HG02642 (cell line): ENCODE results near the gene TGFBI.

Experiments
- ATAC-seq: cut with Tn5 transposase; IDR thresholded peaks from one replicate; pipeline ENCODE4 v1.9.1; 2021; ENCODE audit warnings: mild to moderate bottlenecking; ENCODE audit not compliant: unreplicated experiment, poor library complexity

The TGFBI gene

DNA sequence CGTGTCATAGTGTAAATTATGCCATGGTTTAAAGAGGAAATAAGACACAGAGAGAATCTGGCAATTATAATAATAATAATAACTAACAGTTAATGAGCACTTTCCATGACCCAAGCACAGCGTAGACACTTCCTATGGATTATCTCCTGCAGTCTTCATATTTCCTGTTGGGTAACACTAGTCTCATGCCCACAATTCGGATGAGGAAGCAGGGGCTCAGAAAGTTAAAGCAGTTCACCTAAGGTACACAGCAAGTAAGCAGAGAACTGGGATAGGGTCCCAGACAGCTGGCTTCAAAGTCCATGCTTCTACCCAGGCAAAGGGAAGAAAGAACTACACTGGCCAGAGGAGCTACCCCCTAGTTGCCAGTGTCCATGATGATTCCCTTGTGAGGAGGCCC, 27.9 kb upstream of the TGFBI start:
- ATAC-seq: no peak

DNA sequence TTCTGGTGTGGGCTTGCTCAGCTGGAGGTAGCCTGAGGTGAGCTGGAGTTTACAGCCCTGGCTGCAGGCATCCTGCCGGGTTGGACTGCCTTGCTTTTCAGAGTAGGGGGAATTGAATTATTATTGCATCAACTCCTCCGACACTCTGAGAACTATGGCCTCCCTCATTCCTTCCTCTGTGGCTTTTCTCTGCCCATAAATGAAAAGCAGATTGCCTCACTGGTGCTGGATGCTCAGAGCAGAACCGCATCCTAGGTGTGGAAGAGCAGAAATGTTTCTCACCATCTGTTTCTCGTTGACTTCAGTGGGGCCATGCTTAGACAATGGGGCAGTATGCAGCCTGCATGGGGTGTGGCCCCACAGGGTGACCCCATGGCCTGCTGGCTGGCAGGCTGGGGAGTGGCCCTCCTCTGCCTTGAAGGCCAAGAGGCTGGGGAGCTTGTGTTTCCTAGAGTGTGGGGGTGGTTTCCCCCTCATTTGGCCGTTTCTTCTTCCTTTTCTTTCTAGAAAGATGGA, 27.3 kb upstream of the TGFBI start:
- no peak for ATAC-seq

DNA sequence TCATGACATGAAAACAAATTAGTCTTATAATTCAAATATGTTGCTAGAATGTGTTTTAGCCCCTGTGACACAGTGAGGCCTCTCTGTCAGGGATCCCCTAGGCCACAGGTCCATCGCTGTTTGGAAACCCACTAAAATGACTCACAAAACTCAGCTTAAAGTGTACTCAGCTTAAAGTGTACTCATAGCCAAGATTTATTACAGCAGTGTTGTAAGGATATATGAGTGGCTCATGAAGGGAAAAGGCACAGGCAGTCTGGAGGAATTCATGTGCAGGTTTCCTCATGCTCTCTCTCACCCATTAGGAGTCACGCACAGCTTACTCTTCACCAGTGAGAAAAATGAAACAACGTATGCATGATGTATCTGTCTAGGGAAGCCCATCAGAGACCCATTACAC, 24.4 kb upstream of the TGFBI start:
- no peak for ATAC-seq

DNA sequence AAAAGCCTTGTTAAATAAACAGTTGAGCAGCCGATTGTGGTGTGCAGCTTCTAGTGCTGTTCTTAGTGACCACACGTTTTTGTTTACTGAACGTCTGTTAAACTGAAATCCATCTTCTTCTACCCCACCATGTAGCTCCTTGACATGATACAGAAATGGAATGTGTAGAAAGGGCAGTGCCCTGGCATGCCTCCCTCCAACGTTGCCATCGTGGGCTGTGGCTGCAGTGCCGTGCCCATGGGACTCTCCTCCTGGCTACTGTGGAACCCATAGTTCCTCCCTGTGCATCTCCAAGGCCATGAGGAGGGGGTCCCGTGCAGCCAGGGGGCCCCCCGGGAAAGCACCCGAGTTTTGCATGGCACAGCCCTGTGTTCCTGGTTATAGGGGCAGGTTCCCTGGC, 23.3 kb upstream of the TGFBI start:
- ATAC-seq: no peak

DNA sequence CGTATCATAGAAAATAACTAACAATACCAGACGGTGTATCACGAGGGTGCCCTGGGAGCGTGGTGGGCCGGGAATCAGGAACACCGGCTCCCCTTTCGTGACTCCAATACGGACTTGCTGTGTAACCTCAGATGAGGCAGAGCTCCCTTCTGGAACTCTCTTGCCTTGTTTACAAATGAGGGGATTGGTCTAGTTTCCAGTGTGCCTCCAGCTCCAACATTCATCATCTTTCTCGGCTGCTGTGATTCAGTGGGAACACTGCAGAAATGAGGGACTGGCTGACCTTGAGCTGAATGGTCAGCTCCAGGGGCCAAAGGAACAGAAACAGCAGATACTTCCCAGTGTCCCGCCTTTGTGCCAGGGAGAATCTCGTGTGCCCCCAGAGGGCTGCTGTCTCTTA, 22.6 kb upstream of the TGFBI start:
- no peak for ATAC-seq

DNA sequence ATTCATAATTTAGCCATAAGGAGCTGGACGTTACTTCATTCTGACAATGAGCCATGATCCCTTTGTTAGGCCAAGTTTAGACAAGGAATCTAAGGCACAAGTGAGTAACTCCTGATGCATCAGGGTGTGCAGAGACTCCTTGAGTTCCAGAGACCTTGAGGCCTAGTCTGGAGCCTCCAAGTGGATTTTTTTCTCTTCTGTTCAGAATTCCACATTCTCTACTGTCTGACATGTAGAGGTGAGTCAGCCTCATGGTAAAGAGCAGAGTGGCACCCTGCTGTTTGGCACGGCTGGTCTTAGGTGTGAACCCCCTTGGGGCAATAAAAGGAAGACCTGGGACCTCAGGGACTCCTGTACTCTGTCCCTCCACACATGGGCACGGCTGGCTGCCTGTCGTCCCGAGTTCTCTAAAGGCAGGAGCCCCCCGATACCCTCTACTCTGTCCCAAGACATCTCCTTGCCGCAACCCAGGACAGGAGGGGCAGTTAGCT, 22.0 kb upstream of the TGFBI start:
- no peak for ATAC-seq

DNA sequence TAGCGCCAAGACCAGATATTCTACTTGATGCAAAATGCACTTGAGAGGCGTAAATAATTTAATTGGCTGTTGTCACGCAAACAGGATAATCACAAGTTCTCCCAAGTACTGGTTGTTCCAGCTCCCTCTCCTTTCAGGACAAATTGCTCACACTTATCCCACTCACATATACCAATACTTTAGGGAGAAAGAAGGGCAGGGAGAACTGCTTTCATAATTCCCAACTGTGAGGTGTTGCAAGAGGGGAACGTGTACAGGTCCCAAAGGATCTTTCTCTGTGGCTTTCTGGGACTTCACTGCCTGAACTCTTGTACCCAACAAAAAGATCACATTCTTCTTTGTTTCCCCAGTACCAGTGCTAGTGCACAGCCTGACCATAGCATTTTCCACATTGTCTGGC, 21.5 kb upstream of the TGFBI start:
- ATAC-seq: no peak

DNA sequence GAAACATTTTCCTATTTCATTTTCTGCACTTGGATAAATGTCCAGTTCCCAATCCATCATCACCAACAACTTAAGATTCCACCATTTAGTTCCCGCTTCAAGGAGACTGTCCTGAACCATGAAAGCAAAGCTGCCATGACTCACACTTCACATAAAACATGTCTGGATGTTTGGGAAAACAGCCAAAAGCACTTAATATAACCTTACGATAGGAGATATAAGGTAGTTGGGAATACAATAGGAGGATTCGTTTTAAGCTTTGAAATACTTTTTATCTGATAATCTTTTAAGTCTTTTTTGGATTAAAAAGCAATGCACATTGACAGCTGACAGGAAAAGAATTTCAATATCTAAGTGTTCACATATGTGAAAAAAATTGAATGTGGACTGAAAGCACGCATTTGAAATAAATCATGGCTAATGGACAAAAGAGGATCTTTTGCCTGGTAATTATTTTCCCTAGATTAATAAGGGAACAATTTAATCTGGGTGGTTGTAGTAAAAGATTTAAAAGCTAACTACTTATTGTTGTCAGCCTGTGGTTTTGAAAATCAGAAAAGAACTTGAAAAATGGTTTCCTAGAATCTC, 17.3 kb upstream of the TGFBI start:
- no peak for ATAC-seq

DNA sequence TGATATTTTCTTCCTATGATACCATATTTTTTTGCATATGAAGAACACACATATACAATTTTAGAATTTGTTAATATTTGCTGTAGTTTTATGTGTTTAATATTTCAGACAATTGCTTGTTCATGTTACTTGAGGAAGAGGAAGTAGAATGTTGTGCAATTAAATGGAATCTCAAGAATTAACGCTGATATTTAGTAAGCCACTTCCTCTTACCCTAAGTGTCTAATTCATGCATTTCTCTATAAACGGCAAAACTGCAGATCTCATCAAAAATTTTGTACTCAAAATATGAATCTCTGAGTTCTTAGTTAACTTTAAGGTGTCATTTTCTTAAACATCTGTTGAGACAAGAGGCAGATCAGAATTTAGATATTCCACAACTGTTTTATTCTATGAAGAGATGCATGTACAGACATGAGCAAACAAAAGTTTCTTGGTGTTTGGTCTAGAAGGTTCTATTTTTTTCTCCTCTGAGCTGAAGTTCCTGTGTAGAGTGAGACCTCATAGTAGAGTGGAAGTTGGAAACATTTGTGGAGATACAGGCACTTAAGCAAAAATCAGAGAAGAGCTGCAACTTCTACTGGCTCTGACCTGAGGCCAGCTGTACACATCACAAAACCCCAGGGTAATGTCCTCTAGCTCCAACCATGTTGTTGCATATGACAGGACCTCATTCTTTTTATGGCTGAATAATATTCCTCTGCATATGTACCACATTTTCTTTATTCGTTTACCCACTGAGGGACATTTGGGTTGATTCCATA, 16.6 kb upstream of the TGFBI start:
- no peak for ATAC-seq

DNA sequence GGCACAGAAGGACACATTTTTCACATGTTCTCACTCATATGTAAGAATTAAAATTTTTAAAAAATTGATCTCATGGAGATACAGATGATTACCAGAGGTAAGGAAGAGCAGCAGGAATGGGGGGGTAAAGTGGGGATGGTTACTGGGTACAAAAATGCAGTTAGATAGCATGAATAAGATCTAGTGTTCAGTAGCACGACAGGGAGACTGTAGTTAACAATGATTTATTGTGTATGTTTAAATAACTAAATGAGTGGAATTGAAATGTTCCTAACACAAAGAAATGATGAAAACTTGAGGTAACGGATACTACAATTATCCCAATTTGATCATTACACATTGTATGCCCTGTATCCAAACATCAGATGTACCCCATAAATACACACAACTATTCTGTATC, 15.2 kb upstream of the TGFBI start:
- ATAC-seq: no peak

DNA sequence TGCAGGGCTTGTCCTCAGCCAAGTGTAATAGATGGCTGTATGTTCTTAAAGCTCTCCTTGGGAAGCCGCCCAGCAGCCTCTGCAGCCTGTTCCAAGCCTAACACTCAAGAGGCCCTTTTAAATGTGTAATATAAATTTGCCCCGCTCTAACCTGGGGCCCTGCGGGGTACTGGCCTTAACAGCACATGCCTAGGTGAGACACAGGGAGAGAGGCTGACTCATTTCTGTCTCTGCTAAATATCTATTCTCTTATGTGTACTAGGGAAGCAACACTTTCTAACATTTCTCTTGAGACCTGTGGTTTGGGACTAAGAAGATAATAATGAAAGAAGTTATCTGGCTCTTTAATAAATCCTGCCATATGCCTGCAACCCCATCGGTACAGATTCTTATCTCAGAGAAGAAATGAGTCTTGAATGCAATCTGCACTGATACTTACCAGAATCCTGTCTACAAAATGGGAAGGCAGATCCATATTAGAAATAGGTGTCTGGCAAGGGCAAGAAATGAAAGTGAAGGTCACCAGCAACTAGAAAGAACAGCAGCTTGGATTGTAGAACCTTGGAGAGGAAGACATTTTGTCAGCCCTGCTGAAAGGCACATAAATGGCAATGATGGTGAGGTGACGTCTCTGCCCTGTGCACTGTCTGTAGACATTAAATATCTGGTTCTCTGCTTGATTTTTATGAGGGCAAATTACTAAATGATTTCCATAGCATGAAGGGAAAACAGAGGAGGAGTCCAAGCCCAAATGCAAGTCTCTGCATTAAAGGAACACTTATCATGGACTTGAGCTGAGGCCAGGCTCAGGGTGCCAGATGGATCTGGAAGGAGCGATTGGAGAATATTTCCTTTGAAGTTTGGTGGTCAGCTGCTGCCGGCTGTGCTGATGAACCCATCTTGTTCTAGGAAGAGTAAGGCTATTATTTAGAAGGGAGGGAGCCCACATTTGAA, 14.5 kb upstream of the TGFBI start:
- peak; percentile 55 for ATAC-seq

DNA sequence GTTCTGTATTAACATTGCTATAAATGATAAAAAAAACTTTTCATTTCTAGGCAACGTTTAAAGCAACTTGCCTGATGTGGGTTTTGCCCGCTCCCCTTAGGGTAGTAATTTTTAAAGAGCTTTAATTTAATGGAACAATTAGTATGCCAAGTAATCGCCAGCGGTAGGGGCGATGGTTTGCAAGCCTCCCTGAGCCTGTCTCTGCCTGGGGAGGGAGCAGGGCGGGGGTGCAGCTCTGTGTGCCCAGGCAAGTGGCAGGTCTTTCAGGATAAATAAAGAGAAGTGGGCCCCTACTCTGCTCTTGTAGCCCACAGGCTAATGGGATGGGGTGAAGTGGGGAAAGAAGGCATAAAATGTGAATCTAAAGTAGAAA, 13.8 kb upstream of the TGFBI start:
- no peak for ATAC-seq

DNA sequence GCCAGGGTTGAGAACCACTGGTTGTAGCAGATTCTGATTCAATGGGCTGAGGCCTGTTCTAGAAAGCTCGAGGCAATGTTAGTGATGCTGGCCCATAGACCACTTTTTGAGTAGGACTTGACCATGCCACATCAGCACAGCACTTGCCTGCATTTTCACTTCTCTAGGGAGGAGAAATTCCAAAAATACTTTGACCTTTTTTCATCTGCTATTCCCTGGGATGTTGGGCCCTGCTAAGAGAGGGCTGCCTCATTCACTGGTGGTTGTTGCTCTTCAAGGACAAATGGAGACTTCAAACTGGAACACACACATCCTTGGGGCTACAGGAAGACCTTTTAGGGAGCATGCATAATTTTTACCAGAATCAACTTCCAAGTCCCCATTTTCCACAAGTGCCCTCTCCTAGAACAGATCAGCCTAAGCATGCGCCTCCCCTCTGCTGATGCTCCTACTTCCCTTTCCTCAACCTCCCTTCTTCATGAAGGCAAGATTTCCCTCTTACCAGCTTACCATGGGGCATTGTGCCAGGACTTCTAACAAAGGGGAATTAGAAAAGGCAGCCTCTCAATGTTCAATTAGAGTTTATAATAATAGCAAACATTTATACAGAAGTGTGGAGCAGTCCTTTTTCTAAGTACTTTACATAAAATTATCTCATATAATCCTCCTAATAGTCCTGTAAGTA, 12.7 kb upstream of the TGFBI start:
- ATAC-seq: no peak

DNA sequence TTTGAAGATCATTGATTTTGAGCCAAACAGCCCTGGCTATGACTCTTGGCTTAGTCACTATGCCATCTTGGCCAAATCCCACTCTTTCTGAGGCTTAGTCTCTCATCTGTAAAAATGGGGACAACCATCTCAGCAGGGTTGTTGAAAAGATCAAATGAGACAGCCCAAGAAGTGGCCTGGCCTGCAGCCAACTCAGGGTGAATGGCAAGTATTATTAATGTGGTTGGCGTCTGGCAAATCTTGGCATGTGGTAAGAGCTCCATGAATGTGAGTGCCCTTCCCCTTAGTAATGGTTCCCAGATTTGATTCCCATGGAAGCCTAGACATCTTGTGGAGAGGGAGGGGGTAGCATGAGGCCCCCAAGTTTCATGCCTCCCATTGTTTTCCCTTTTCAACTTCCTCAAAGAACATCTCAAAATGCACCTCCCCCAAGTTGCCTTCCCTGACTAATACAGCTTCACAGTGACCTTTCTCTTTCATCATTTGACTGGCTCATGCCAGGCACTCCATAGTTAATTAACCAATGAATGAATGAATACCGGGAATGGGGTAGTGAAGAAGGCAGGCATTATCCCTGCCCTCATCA, 11.8 kb upstream of the TGFBI start:
- ATAC-seq: no peak

DNA sequence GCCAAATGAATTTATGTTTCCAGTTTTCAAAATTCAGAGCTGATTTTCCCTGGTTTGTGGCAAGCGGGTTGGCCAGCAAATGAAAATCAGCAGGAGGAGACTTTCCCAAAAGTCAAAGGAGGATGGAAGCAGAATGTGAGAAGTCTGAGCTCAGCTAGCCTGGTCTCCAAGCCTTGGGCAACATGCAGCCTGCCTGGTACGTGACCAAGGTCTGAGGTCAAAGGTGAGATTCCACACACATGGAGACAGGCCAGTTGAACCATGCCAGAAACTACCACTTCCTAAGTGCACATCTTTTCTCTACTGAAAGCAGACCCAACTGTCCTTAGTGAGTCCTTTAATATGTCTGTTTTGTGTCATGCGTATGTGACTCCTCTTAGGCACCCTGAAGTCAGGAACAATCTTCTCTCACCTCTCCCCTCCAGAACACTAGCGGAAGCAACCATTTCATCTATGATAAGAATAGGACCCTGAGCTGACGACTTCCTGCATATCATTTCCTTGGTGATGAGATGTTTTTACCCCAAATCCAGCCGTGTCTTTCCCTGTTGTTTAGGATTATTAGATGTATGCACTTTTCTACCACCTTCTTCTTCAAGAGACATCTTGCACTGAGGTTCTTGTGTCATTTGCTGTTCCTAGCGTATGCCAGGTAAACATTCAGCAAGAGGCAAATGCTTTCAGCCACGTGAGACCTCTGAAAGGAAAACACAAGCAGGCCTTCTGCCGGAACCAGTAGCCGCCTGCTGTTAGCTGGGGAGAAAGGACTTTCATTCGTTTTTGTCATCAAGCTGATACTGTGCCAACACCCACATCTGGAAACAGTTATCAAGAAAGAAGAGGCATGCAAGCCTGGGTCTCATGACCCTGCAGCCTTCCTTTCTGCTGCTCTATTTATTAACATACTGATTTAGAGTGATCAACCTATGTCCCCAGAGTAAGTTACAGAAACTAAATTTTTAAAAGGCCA, 9.7 kb upstream of the TGFBI start:
- no peak for ATAC-seq

DNA sequence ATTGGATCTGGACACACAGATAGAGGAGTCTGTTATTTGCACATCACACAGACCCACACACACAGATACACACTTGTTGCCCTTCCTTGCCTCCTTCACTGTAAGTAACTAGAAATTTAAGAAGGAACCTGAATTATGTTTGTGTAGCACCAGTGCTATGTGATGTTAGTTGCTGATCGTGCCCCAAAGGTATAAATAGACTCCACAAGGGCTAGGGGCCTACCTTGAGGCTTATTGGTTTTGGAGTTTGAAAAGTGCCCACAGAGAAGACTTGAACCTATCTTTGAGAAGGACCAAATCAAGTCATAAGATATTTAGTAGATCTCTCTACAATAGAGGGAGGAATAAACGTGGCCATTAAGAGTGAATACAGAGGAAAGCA, 8.8 kb upstream of the TGFBI start:
- ATAC-seq: no peak

DNA sequence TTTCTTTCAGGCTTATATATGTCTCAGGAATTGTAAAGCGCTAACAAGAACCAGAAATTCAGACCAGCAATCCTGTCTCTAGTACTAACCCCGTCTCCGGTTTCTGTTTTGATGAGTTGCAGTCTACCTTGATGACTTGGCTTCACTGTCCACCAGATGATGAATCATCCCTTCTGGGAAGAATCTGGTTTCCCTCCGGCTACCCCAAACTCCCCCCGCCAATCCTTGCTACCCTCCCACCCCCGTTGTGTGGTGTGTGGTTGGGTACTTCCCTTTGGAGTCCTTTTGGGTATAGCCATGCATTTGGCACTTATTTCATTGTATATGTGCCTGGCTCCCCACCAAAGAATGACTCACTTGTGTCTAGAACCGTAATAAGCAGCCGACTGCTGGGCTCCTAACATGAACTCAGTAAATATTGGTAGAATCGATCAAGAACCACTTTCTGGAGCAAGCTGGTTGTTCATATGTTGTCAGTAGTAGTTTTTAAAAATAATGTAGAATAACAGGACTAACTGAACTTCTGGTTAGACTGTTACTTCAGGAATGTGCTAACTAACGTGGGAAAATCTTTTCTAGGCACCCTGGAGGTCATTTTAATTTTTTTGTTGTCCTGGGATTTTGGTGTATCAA, 8.3 kb upstream of the TGFBI start:
- no peak for ATAC-seq

DNA sequence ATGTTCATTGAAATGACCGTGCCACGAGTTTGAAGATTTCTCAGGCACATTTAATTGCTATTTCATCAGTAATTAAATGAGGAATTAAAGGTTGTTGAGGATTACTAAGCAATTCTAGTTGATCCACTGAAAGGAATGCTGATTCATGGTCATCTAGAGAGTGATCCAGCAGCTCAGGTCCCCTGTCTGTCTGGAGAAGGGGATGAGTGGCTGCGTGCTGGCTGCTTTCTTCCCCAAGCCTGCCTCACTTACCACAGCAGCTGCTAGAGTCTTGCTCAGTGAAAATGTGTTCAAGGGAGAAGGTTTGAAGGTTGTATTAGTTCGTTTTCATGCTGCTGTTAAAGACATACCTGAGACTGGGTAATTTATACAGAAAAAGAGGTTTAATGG, 7.8 kb upstream of the TGFBI start:
- no peak for ATAC-seq
